ENCODE measurements around the gene MYOF. TPM values are rescaled to one million over a fixed set of nuclear protein-coding genes. Genes with fewer than 3 reads are reported as not detected.

Gene MYOF
- total and polyA plus RNA-seq, 9 of the 15 experiments (the other 6 are each of a cell fraction or from before 2014, with no cell fraction given), result 0.06 to 0.27 TPM; not detected in 7

DNA sequence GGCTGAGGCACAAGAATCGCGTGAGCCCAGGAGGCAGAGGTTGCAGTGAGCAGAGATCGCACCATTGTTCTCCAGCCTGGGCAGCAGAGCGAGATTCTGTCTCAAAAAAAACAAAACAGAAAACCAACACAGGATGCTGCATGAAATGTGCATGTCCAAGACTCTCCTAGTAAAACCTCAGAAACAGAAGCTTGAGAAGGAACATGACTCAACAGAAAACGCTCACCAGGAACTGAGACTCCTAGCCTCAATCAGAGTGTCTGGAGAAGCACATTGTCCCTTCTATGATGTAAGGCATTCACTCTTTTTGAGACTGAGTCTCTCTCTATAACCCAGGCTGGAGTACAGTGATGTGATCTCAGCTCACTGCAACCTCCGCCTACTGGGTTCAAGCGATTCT is 168.3 kb downstream of the MYOF start:
- H3K27ac ChIP-seq (ENCODE audit: extremely low read depth, low read depth, low read length), result no peak overlapping the region
- WGBS (ENCODE audit: insufficient coverage, low coverage, missing lambda C conversion rate), result 8% methylated on average over 7 of the region's 7 CpGs
- TF ChIP-seq, protein P1, sequence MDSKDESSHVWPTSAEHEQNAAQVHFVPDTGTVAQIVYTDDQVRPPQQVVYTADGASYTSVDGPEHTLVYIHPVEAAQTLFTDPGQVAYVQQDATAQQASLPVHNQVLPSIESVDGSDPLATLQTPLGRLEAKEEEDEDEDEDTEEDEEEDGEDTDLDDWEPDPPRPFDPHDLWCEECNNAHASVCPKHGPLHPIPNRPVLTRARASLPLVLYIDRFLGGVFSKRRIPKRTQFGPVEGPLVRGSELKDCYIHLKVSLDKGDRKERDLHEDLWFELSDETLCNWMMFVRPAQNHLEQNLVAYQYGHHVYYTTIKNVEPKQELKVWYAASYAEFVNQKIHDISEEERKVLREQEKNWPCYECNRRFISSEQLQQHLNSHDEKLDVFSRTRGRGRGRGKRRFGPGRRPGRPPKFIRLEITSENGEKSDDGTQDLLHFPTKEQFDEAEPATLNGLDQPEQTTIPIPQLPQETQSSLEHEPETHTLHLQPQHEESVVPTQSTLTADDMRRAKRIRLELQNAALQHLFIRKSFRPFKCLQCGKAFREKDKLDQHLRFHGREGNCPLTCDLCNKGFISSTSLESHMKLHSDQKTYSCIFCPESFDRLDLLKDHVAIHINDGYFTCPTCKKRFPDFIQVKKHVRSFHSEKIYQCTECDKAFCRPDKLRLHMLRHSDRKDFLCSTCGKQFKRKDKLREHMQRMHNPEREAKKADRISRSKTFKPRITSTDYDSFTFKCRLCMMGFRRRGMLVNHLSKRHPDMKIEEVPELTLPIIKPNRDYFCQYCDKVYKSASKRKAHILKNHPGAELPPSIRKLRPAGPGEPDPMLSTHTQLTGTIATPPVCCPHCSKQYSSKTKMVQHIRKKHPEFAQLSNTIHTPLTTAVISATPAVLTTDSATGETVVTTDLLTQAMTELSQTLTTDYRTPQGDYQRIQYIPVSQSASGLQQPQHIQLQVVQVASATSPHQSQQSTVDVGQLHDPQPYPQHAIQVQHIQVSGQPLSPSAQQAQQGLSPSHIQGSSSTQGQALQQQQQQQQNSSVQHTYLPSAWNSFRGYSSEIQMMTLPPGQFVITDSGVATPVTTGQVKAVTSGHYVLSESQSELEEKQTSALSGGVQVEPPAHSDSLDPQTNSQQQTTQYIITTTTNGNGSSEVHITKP (IDR thresholded peaks at IDR 0.05; ENCODE audit: partially characterized antibody), result no peak
- TF ChIP-seq C11orf30 (IDR thresholded peaks at IDR 0.05; ENCODE audit: low read depth) (peak; percentile 32; the same call in 1 of the 2 replicates), MBD2 (IDR thresholded peaks at IDR 0.05; ENCODE audit: borderline replicate concordance, low read depth) (no peak), ZNF444 (CRISPR knock-in tag; IDR thresholded peaks at IDR 0.05) (no peak), SRSF7 (optimal IDR thresholded peaks at IDR 0.05; ENCODE audit: low read depth, low read length) (no peak)
- TF ChIP-seq, protein P2, sequence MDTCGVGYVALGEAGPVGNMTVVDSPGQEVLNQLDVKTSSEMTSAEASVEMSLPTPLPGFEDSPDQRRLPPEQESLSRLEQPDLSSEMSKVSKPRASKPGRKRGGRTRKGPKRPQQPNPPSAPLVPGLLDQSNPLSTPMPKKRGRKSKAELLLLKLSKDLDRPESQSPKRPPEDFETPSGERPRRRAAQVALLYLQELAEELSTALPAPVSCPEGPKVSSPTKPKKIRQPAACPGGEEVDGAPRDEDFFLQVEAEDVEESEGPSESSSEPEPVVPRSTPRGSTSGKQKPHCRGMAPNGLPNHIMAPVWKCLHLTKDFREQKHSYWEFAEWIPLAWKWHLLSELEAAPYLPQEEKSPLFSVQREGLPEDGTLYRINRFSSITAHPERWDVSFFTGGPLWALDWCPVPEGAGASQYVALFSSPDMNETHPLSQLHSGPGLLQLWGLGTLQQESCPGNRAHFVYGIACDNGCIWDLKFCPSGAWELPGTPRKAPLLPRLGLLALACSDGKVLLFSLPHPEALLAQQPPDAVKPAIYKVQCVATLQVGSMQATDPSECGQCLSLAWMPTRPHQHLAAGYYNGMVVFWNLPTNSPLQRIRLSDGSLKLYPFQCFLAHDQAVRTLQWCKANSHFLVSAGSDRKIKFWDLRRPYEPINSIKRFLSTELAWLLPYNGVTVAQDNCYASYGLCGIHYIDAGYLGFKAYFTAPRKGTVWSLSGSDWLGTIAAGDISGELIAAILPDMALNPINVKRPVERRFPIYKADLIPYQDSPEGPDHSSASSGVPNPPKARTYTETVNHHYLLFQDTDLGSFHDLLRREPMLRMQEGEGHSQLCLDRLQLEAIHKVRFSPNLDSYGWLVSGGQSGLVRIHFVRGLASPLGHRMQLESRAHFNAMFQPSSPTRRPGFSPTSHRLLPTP (IDR thresholded peaks at IDR 0.05; ENCODE audit: borderline replicate concordance, extremely low read depth, insufficient read length), result no peak
- TF ChIP-seq, protein P3, sequence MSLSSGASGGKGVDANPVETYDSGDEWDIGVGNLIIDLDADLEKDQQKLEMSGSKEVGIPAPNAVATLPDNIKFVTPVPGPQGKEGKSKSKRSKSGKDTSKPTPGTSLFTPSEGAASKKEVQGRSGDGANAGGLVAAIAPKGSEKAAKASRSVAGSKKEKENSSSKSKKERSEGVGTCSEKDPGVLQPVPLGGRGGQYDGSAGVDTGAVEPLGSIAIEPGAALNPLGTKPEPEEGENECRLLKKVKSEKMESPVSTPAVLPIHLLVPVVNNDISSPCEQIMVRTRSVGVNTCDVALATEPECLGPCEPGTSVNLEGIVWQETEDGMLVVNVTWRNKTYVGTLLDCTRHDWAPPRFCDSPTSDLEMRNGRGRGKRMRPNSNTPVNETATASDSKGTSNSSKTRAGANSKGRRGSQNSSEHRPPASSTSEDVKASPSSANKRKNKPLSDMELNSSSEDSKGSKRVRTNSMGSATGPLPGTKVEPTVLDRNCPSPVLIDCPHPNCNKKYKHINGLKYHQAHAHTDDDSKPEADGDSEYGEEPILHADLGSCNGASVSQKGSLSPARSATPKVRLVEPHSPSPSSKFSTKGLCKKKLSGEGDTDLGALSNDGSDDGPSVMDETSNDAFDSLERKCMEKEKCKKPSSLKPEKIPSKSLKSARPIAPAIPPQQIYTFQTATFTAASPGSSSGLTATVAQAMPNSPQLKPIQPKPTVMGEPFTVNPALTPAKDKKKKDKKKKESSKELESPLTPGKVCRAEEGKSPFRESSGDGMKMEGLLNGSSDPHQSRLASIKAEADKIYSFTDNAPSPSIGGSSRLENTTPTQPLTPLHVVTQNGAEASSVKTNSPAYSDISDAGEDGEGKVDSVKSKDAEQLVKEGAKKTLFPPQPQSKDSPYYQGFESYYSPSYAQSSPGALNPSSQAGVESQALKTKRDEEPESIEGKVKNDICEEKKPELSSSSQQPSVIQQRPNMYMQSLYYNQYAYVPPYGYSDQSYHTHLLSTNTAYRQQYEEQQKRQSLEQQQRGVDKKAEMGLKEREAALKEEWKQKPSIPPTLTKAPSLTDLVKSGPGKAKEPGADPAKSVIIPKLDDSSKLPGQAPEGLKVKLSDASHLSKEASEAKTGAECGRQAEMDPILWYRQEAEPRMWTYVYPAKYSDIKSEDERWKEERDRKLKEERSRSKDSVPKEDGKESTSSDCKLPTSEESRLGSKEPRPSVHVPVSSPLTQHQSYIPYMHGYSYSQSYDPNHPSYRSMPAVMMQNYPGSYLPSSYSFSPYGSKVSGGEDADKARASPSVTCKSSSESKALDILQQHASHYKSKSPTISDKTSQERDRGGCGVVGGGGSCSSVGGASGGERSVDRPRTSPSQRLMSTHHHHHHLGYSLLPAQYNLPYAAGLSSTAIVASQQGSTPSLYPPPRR (CRISPR knock-in tag; IDR thresholded peaks at IDR 0.05; ENCODE audit: borderline replicate concordance), result no peak
- TF ChIP-seq, protein P4, sequence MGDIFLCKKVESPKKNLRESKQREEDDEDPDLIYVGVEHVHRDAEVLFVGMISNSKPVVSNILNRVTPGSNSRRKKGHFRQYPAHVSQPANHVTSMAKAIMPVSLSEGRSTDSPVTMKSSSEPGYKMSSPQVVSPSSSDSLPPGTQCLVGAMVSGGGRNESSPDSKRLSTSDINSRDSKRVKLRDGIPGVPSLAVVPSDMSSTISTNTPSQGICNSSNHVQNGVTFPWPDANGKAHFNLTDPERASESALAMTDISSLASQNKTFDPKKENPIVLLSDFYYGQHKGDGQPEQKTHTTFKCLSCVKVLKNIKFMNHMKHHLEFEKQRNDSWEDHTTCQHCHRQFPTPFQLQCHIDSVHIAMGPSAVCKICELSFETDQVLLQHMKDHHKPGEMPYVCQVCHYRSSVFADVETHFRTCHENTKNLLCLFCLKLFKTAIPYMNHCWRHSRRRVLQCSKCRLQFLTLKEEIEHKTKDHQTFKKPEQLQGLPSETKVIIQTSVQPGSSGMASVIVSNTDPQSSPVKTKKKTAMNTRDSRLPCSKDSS (IDR thresholded peaks at IDR 0.05; ENCODE audit: low read depth, partially characterized antibody), result no peak

More for the DNA sequence above, 168.3 kb downstream of the MYOF start:
- CTCF ChIA-PET (ENCODE audit: low intra/inter-chr PET ratio), result no interaction called here
- ATAC-seq (no peak), FAIRE-seq (no peak), DNase-seq (ENCODE audit: extremely low read depth in 1 of 4, low spot score in 3 of 4) (no peak)
- H3K9me1 ChIP-seq (ENCODE audit: control insufficient read depth, insufficient read depth, low read length), result no peaks in the 10 kb centered on the region
- no TSS peak for BruUV-seq (replicated peaks)
- peaks cover 0 to 4% of the 10 kb centered on the region in 2 experiments; a peak in 2 of 5 replicates for H3K27me3 ChIP-seq (ENCODE audit: control insufficient read depth in 2 of 2, insufficient read depth in 2 of 2, low read length in 2 of 2)
- H3K4me1 ChIP-seq (replicated peaks in 1 of 2; ENCODE audit: control insufficient read depth in 2 of 2, insufficient read depth in 2 of 2, low read length in 2 of 2), result no peaks in the 10 kb centered on the region
- POLR2A ChIA-PET, result no interaction called here
- in situ Hi-C loops (cut with MboI) (no loop called here), intact Hi-C loops (cut with micrococcal nuclease) (no loop called here)
- no peak overlapping the region for H2AFZ ChIP-seq (ENCODE audit: low read depth, low read length)
- no peak overlapping the region for H3K9ac ChIP-seq (ENCODE audit: insufficient read depth in 1 of 2, low read depth in 2 of 2, low read length in 2 of 2)
- H3K79me2 ChIP-seq (ENCODE audit: control insufficient read depth, insufficient read depth, low read length), result no peaks in the 10 kb centered on the region
- no peaks in the 10 kb centered on the region for H3K36me3 ChIP-seq (ENCODE audit: control insufficient read depth, insufficient read depth, low read length)
- H3K4me2 ChIP-seq (ENCODE audit: insufficient read depth, low read length), result no peak overlapping the region
- H3K9me3 ChIP-seq (replicated peaks; ENCODE audit: control insufficient read depth, insufficient read depth, low read depth, low read length), result no peaks in the 10 kb centered on the region
- no peak overlapping the region for H3K4me3 ChIP-seq
- no peaks in the 10 kb centered on the region for H4K20me1 ChIP-seq (replicated peaks; ENCODE audit: control insufficient read depth, insufficient read depth, low read length)

Measured in K562 (cell line).